ENCODE data around the gene TRIM67. TPM values are rescaled to one million over a fixed set of nuclear protein-coding genes. Genes with fewer than 3 reads are reported as not detected.
A peak's percentile ranks its signal among the peaks of the same experiment; 100 is the strongest.

The TRIM67 gene
- total RNA-seq: under 1 TPM in 1 of 5 experiments, not detected in 4; 0.02 TPM
- not detected for polyA plus RNA-seq
- total RNA-seq: not detected

DNA sequence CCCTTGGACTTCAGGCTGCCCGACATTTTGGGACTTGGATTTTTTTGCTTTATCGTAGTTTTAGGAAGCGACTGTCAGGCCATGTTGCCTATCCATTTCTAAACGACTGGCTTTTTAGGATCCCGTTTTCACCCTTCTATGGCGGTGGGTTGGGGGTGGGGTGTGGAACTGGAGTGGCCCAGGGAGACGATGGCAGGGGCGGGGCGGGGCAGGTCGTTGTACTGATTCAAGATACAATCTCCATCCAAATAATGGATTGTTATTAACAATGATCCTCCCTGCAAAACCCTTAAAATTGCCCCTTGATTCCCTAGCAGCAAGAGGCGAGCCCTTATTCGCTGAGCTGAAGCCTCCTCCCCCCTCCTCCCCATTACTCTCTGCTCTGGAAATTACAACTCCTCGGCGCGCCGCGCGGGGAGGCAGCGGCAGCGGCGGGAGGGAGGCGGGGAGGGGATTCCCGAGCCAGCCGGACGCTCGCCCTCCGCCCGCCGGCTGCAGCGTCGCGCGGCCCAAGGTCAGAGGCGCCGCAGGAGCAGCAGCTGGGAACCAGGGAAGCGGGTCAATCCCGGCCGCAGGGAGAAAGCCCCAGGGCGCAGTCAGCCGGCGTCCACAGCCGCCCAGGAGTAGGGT, at the start of gene TRIM67:
Gene TRIM67 (plus strand): TSS at position 392 of the 630 bp plus-strand sequence. CDS start 912 bp downstream, outside the sequence.
- no peak within 1 kb of the TSS for H3K4me3 ChIP-seq (ENCODE audit: low read length)
- Mint-ChIP-seq H3K27me3 (peaks cover 56 to 78% (median 69%) of the 10 kb centered on the region in 5 donors), H3K4me1 (peaks cover 0 to 9% (median 2%) of the 10 kb centered on the region in 7 donors), H3K9me3 (peaks cover 0 to 5% (median 0%) of the 10 kb centered on the region in 11 donors), H3K27ac (peak within 1 kb of the TSS in 1 of 9 donors; percentile 52), H3K4me3 (peak within 1 kb of the TSS in 7 of 10 donors; percentile 7 to 61 (median 39)), H3K36me3 (no peaks in the 10 kb centered on the region)
- H3K27me3 ChIP-seq (ENCODE audit: control insufficient read depth in 2 of 2, insufficient read depth in 2 of 2, low read length in 2 of 2): peaks cover 0 to 9% of the 10 kb centered on the region in 2 donors
- ATAC-seq (no peak), DNase-seq (no peak)
- no peaks in the 10 kb centered on the region for H3K9me3 ChIP-seq (ENCODE audit: control insufficient read depth in 2 of 3, low read length in 3 of 3)
- H3K27ac ChIP-seq (ENCODE audit: low read depth, low read length): no peak within 1 kb of the TSS
- no peaks in the 10 kb centered on the region for H3K36me3 ChIP-seq (ENCODE audit: control insufficient read depth in 2 of 3, insufficient read depth in 3 of 3, low read length in 3 of 3)
- H3K4me1 ChIP-seq (ENCODE audit: control insufficient read depth in 2 of 2, insufficient read depth in 2 of 2, low read length in 2 of 2): peaks cover 0 to 7% of the 10 kb centered on the region in 2 donors
- ChIA-PET CTCF (no interaction called here), POLR2A (no interaction called here)
- intact Hi-C loops (cut with micrococcal nuclease): loop anchor here in 1 of 2 donors (10.0 kb wide), 1 partner anchor 737 kb away; the partner anchor contains the start of gene PGBD5

DNA sequence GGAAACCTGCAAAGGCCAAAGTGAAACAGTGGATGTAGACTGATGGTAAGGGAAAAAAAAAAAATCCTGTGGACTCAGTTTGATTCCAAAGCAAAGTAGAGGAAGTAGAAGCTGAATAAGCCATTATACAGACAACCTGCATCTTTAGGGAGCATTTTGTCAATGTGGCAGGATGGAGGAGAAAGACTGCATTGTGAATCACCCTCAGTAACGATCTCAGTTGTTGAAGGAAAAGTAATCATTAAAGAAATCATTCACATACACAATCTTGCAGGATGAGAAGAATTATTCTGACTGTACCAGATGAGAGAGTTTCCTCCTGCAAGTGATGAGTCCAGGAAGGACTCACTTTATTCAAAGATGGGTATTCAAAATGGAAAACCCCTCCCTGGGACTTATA, 45.1 kb upstream of the TRIM67 start:
- no peaks in the 10 kb centered on the region for H3K4me1 Mint-ChIP-seq
- DNase-seq (no peak), ATAC-seq (no peak)
- H3K36me3 Mint-ChIP-seq: peaks cover 0 to 12% (median 3%) of the 10 kb centered on the region in 5 donors
- no peaks in the 10 kb centered on the region for H3K4me1 ChIP-seq (ENCODE audit: control insufficient read depth in 2 of 2, insufficient read depth in 2 of 2, low read length in 2 of 2)
- intact Hi-C loops (cut with micrococcal nuclease): no loop called here
- no peaks in the 10 kb centered on the region for H3K36me3 ChIP-seq (ENCODE audit: control insufficient read depth in 2 of 3, insufficient read depth in 3 of 3, low read length in 3 of 3)
- no peaks in the 10 kb centered on the region for H3K9me3 ChIP-seq (ENCODE audit: control insufficient read depth in 2 of 3, low read length in 3 of 3)
- CTCF ChIA-PET: no interaction called here
- no peak overlapping the region for H3K4me3 Mint-ChIP-seq
- H3K27ac ChIP-seq (ENCODE audit: low read depth, low read length): no peak overlapping the region
- H3K4me3 ChIP-seq (ENCODE audit: low read length): no peak overlapping the region
- peaks cover 4 to 29% (median 14%) of the 10 kb centered on the region in 11 donors for H3K9me3 Mint-ChIP-seq
- POLR2A ChIA-PET: no interaction called here
- peaks cover 18 to 39% (median 33%) of the 10 kb centered on the region in 5 donors for H3K27me3 Mint-ChIP-seq
- no peaks in the 10 kb centered on the region for H3K27me3 ChIP-seq (ENCODE audit: control insufficient read depth in 2 of 2, insufficient read depth in 2 of 2, low read length in 2 of 2)
- no peak overlapping the region for H3K27ac Mint-ChIP-seq

DNA sequence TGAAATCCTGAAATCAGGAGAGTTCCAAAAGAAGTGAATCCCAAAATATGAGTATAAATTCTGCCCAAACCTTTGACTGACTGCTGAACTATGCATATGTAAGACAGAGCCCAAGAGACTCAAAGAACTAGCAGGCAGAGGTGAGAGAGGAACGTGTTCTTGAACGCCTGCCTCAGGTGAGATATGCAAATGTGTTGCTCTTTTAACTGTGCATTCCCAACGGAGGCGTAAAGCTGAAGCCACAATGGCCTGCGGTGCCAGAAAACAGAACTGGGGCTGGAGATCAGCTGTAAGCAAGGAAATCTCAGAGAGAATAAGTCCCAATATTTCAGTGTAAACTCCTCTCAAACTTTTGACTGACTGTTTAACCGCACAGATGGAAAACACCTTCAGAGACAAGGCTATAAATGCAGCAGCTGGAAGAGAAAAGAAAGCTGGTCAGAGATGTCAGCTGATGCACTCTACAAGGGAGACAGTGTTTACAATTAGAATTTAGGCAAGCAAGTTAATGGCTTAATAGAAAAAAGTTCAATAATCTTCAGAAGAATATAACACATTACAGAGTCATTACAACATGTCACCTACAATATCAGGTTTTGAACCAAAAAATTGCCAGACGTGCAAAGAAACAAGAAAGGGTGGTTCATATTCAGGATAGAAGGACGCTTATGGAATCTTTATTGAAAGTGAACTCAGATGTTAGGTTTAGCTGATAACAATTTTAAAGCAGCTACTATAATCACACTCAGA, 43.0 kb upstream of the TRIM67 start:
- POLR2A ChIA-PET: no interaction called here
- peaks cover 19 to 25% (median 22%) of the 10 kb centered on the region in 5 donors for H3K27me3 Mint-ChIP-seq
- H3K36me3 Mint-ChIP-seq: peaks cover 0 to 8% (median 0%) of the 10 kb centered on the region in 5 donors
- no peaks in the 10 kb centered on the region for H3K36me3 ChIP-seq (ENCODE audit: control insufficient read depth in 2 of 3, insufficient read depth in 3 of 3, low read length in 3 of 3)
- H3K9me3 ChIP-seq (ENCODE audit: control insufficient read depth in 2 of 3, low read length in 3 of 3): no peaks in the 10 kb centered on the region
- ATAC-seq: no peak
- no peak for DNase-seq
- H3K27ac Mint-ChIP-seq: no peak overlapping the region
- CTCF ChIA-PET: no interaction called here
- H3K4me3 Mint-ChIP-seq: no peak overlapping the region
- H3K27me3 ChIP-seq (ENCODE audit: control insufficient read depth in 2 of 2, insufficient read depth in 2 of 2, low read length in 2 of 2): no peaks in the 10 kb centered on the region
- H3K4me3 ChIP-seq (ENCODE audit: low read length): no peak overlapping the region
- H3K4me1 ChIP-seq (ENCODE audit: control insufficient read depth in 2 of 2, insufficient read depth in 2 of 2, low read length in 2 of 2): no peaks in the 10 kb centered on the region
- H3K9me3 Mint-ChIP-seq: peaks cover 2 to 15% (median 9%) of the 10 kb centered on the region in 11 donors
- intact Hi-C loops (cut with micrococcal nuclease): no loop called here
- H3K4me1 Mint-ChIP-seq: peaks cover 0 to 5% (median 0%) of the 10 kb centered on the region in 7 donors
- H3K27ac ChIP-seq (ENCODE audit: low read depth, low read length): no peak overlapping the region

GRCh38 chr1:231121533-231121932, 40.3 kb upstream of the TRIM67 start:
- intact Hi-C loops (cut with micrococcal nuclease): no loop called here
- POLR2A ChIA-PET: no interaction called here
- Mint-ChIP-seq H3K4me1 (peaks cover 0 to 5% (median 0%) of the 10 kb centered on the region in 7 donors), H3K4me3 (no peak overlapping the region), H3K9me3 (peaks cover 2 to 15% (median 9%) of the 10 kb centered on the region in 11 donors), H3K27me3 (peaks cover 16 to 25% (median 18%) of the 10 kb centered on the region in 5 donors), H3K27ac (no peak overlapping the region), H3K36me3 (peaks cover 0 to 8% (median 0%) of the 10 kb centered on the region in 5 donors)
- no peak for ATAC-seq
- Histone ChIP-seq H3K36me3 (ENCODE audit: control insufficient read depth in 2 of 3, insufficient read depth in 3 of 3, low read length in 3 of 3) (no peaks in the 10 kb centered on the region), H3K4me3 (ENCODE audit: low read length) (no peak overlapping the region), H3K4me1 (ENCODE audit: control insufficient read depth in 2 of 2, insufficient read depth in 2 of 2, low read length in 2 of 2) (no peaks in the 10 kb centered on the region), H3K9me3 (ENCODE audit: control insufficient read depth in 2 of 3, low read length in 3 of 3) (no peaks in the 10 kb centered on the region), H3K27ac (ENCODE audit: low read depth, low read length) (no peak overlapping the region), H3K27me3 (ENCODE audit: control insufficient read depth in 2 of 2, insufficient read depth in 2 of 2, low read length in 2 of 2) (no peaks in the 10 kb centered on the region)
- CTCF ChIA-PET: no interaction called here
- DNase-seq: no peak

- POLR2A ChIA-PET: no interaction called here
- Histone ChIP-seq H3K9me3 (ENCODE audit: control insufficient read depth in 2 of 3, low read length in 3 of 3) (no peaks in the 10 kb centered on the region), H3K27me3 (ENCODE audit: control insufficient read depth in 2 of 2, insufficient read depth in 2 of 2, low read length in 2 of 2) (no peaks in the 10 kb centered on the region), H3K36me3 (ENCODE audit: control insufficient read depth in 2 of 3, insufficient read depth in 3 of 3, low read length in 3 of 3) (no peaks in the 10 kb centered on the region), H3K4me1 (ENCODE audit: control insufficient read depth in 2 of 2, insufficient read depth in 2 of 2, low read length in 2 of 2) (no peaks in the 10 kb centered on the region), H3K27ac (ENCODE audit: low read depth, low read length) (no peak overlapping the region), H3K4me3 (ENCODE audit: low read length) (no peak overlapping the region)
- no peak for ATAC-seq
- no peak overlapping the region for H3K4me3 Mint-ChIP-seq
- CTCF ChIA-PET: no interaction called here
- H3K4me1 Mint-ChIP-seq: peaks cover 0 to 5% (median 0%) of the 10 kb centered on the region in 7 donors
- no peak overlapping the region for H3K27ac Mint-ChIP-seq
- peaks cover 13 to 25% (median 17%) of the 10 kb centered on the region in 5 donors for H3K27me3 Mint-ChIP-seq
- DNase-seq: no peak
- intact Hi-C loops (cut with micrococcal nuclease): no loop called here
- H3K36me3 Mint-ChIP-seq: peaks cover 0 to 8% (median 0%) of the 10 kb centered on the region in 5 donors
- peaks cover 4 to 18% (median 11%) of the 10 kb centered on the region in 11 donors for H3K9me3 Mint-ChIP-seq
Observed at GRCh38 chr1:231122143-231122542, 39.7 kb upstream of the TRIM67 start.

DNA sequence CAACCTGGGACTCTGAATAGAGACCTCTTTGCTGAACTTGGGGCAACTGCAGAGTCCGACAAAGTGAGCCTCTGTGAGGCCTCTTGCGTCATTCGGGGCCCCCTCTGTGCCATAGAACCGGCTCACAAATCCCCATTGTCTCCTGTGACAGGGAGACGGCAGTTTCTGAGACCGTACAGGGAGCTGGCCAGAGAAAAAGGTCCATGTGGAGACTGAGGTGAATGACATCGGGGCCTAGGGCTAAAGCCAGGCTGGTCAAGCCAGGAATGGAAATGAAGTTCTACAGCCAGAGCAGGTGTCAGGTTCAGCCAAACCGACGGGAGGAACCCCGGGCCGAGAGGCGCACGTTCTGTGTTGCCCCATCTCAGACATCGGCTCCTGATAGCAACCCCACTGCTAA, 37.1 kb upstream of the TRIM67 start:
- no peaks in the 10 kb centered on the region for H3K4me1 ChIP-seq (ENCODE audit: control insufficient read depth in 2 of 2, insufficient read depth in 2 of 2, low read length in 2 of 2)
- ChIA-PET CTCF (no interaction called here), POLR2A (no interaction called here)
- Mint-ChIP-seq H3K4me1 (peaks cover 0 to 5% (median 0%) of the 10 kb centered on the region in 7 donors), H3K4me3 (no peak overlapping the region), H3K36me3 (no peaks in the 10 kb centered on the region), H3K9me3 (peaks cover 0 to 14% (median 5%) of the 10 kb centered on the region in 11 donors), H3K27ac (no peak overlapping the region), H3K27me3 (peaks cover 0 to 17% (median 12%) of the 10 kb centered on the region in 5 donors)
- no peak overlapping the region for H3K4me3 ChIP-seq (ENCODE audit: low read length)
- H3K9me3 ChIP-seq (ENCODE audit: control insufficient read depth in 2 of 3, low read length in 3 of 3): no peaks in the 10 kb centered on the region
- H3K27ac ChIP-seq (ENCODE audit: low read depth, low read length): no peak overlapping the region
- ATAC-seq: no peak
- DNase-seq: no peak
- H3K27me3 ChIP-seq (ENCODE audit: control insufficient read depth in 2 of 2, insufficient read depth in 2 of 2, low read length in 2 of 2): no peaks in the 10 kb centered on the region
- intact Hi-C loops (cut with micrococcal nuclease): no loop called here
- H3K36me3 ChIP-seq (ENCODE audit: control insufficient read depth in 2 of 3, insufficient read depth in 3 of 3, low read length in 3 of 3): no peaks in the 10 kb centered on the region
